ENCODE measurements around the gene TOX2.
A peak's percentile ranks its signal among the peaks of the same experiment; 100 is the strongest.

The TOX2 gene

GRCh38 chr20:43955062-43955749 lies 40.6 kb downstream of the TOX2 start:
- H3K27ac ChIP-seq, result peak overlapping the region; percentile 87; the same call in 1 of the 2 replicates
- TF ChIP-seq CTCF (conservative IDR thresholded peaks at IDR 0.05), result no peak

GRCh38 chr20:43955750-43956191 lies 41.1 kb downstream of the TOX2 start:
- no peak for TF ChIP-seq CTCF (conservative IDR thresholded peaks at IDR 0.05)
- peak overlapping the region; percentile 87 for H3K27ac ChIP-seq

- no peak for TF ChIP-seq CTCF (conservative IDR thresholded peaks at IDR 0.05)
- H3K27ac ChIP-seq, result peak overlapping the region; percentile 87
Observed at GRCh38 chr20:43957392-43957791, 42.7 kb downstream of the TOX2 start.

- peak overlapping the region; percentile 87 for H3K27ac ChIP-seq
Observed at GRCh38 chr20:43958626-43959025, 44.0 kb downstream of the TOX2 start.

GRCh38 chr20:43959079-43959919 lies 44.6 kb downstream of the TOX2 start:
- peak overlapping the region; percentile 87 for H3K27ac ChIP-seq
- TF ChIP-seq CTCF (conservative IDR thresholded peaks at IDR 0.05), result peak; percentile 44

More at GRCh38 chr20:43958626-43959025, 44.0 kb downstream of the TOX2 start:
- no peak for TF ChIP-seq CTCF (conservative IDR thresholded peaks at IDR 0.05)

- 0 out of 2 replicates have a peak, but pooled peaks have one; percentile 14 for TF ChIP-seq CTCF (conservative IDR thresholded peaks at IDR 0.05)
- peak overlapping the region; percentile 87 for H3K27ac ChIP-seq
Observed at GRCh38 chr20:43959920-43960227, 45.2 kb downstream of the TOX2 start.

- peak overlapping the region; percentile 87 for H3K27ac ChIP-seq
- no peak for TF ChIP-seq CTCF (conservative IDR thresholded peaks at IDR 0.05)
Observed at GRCh38 chr20:43960231-43960630, 45.6 kb downstream of the TOX2 start.

Measured in VCaP (cell line).